NCI-H2171 (cell line): ENCODE data around the gene BOLA1.
A peak's percentile ranks its signal among the peaks of the same experiment; 100 is the strongest.
"Not testable (repeated sequence)": the region's sequence is repeated elsewhere in the genome, so short reads cannot be mapped to it uniquely, and the experiment has no call there.

Experiments used
- DNase-seq: peaks from one replicate; lab custom pipeline; 2025; lab: John Stamatoyannopoulos, UW

The BOLA1 gene

GRCh38 chr1:149887196-149887455 is 12.2 kb upstream of the BOLA1 start:
- DNase-seq = not testable (repeated sequence)

GRCh38 chr1:149887456-149888246 is 11.7 kb upstream of the BOLA1 start:
- peak; percentile 92 for DNase-seq

DNA sequence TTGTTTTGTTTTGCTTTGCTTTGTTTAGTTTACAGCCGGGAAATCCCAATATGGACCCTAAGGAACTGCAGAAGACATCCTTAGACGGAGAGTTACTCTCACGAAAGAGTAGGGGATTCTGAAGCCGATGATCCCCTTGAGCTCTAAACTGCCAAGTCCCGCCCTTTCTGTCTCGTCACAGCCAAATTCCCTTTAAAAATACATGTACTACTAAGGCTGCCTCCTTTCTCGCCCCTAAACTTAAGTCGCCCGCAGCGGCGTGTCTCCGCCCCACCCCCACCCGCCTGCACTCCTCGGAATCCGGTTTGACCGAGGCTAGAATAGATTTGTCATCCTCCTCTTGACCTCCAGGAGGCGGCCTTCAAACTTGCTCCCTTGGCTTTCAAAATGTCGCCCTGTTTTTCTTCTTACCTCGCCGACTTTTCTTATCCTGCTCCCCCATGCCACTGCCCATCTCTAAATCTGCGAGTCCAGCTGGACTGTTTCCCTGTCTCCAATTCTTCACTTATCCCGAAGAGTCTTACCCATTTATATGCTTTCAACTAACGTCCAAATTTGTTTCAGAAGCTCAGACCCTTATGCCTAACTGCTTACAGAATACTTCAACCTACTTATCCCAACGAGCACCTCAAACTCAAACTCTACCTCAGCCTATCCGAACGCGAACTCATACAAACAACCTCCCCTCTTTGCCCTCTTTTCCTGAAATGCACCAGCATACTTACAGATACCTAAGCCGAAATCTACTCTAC is 10.9 kb upstream of the BOLA1 start:
- peak; percentile 80 for DNase-seq

DNA sequence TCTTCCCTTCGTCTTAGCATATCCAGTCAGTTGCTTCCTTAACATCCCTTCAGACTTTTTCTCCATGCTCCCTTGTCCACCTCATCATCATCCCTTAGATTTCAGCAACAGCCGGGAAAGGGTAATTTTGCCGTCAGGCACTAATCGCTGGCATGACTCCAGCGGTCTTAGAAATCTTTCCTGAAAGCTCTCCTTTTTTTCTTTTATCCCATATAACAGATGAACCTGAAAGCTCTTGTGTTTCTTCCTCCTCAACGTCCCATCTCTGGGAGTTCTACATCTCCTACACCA is 10.4 kb upstream of the BOLA1 start:
- DNase-seq = no peak

DNA sequence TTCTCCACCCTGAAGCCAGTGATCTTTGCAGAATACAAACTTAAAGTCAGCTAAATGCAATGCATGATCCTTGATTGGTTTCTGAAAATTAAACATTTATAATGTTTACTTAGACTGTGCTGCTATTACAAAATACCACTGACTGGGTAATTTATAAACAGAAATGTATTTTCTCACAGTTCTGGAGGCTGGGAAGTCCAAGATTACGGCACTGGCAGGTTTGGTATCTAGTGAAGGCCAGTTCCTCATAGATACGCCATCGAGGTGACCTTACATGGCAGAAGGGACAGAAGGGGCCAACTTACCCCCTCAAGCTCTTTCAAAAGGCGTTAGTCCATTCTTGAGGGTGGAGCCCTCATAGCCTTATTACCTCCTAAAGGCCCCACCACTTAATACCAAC is 2.8 kb upstream of the BOLA1 start:
- no peak for DNase-seq

DNA sequence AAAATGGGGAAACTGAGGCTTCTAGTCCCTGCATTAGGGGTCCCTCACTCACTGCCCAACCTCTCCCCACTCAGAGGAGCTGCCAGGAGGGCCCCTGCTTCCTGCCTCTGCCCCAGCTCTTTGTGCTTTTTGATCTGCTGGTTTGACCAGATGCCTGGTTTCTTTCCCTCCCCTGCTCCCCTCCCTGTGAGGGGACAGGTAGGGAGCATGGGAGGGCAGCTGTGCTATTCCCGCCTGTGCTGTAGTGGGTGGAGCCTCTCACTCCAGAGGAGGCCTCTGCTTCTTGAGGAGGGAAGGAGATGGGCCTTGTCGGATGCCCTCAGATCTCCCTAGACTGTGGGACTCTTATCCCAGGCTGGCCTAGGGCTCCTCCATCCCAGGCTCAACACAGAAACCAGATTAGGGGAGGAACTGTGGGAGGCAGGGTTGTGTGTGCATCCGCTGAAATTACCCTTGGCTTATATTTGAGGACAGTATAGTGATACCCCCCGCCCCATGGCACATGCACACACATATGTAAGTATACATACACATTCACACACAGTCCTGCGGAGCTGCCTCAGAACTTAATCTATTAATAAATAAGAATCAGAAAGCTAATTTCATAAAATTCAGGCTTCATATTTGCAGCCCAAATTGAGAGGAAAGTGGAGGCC is 4.6 kb downstream of the BOLA1 start:
- DNase-seq = no peak

GRCh38 chr1:149906570-149907075 is 7.3 kb downstream of the BOLA1 start:
- DNase-seq = no peak

GRCh38 chr1:149914545-149914944 is 15.2 kb downstream of the BOLA1 start:
- no peak for DNase-seq

GRCh38 chr1:149915429-149916192 is 16.2 kb downstream of the BOLA1 start:
- no peak for DNase-seq

- no peak for DNase-seq
Measured at GRCh38 chr1:149916193-149916897, 17.0 kb downstream of the BOLA1 start.

GRCh38 chr1:149916898-149917252 is 17.5 kb downstream of the BOLA1 start:
- no peak for DNase-seq

GRCh38 chr1:149917571-149918144 is 18.3 kb downstream of the BOLA1 start, which contains the start of gene SV2A:
Gene SV2A (minus strand): TSS chr1:149917844. CDS start chr1:149913840, 4,004 bp downstream.
- peak; percentile 47 for DNase-seq

DNA sequence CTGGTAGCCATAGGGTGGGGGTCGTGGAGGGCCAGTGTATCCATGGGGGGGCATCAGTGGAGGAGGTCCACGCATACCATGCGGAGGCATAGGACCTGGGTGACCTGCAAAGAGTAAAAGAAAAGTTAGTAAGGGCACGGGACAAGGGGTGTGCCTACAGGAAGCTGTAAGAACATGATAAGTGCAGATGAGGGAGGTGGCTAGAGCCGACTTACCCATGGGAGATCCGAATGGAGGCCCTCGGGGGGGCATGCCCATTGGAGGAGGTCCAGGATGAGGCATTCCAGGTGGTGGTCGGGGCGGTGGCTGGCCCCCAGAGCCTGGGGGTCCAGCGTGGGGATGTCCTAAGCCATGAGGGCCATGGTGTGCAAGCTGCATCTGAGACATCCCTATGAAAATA is 24.3 kb downstream of the BOLA1 start:
- no peak for DNase-seq

DNA sequence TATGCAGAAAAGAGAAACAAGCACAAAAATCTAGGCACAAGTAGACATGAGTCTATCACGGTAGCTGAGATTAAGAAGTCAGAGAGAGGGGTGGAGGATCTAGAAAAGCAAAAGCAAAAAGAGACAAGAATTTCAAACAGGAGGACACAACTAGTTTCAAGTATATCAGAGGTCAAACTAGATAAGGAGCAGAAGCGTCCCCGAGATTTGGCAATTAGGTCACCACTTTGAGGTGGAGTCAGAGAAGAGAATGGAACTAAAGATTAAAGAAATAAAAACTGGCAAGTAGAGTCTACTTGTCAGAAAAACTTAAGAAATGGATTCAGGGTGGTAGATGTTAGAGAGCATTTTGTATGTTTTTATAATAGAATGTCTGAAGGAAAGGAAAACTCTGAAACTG is 26.0 kb downstream of the BOLA1 start:
- DNase-seq = no peak

GRCh38 chr1:149925751-149926150 is 26.4 kb downstream of the BOLA1 start:
- no peak for DNase-seq

- no peak for DNase-seq
Measured at GRCh38 chr1:149926296-149926695, 26.9 kb downstream of the BOLA1 start.

- no peak for DNase-seq
Measured at GRCh38 chr1:149927056-149927562, 27.7 kb downstream of the BOLA1 start.

DNA sequence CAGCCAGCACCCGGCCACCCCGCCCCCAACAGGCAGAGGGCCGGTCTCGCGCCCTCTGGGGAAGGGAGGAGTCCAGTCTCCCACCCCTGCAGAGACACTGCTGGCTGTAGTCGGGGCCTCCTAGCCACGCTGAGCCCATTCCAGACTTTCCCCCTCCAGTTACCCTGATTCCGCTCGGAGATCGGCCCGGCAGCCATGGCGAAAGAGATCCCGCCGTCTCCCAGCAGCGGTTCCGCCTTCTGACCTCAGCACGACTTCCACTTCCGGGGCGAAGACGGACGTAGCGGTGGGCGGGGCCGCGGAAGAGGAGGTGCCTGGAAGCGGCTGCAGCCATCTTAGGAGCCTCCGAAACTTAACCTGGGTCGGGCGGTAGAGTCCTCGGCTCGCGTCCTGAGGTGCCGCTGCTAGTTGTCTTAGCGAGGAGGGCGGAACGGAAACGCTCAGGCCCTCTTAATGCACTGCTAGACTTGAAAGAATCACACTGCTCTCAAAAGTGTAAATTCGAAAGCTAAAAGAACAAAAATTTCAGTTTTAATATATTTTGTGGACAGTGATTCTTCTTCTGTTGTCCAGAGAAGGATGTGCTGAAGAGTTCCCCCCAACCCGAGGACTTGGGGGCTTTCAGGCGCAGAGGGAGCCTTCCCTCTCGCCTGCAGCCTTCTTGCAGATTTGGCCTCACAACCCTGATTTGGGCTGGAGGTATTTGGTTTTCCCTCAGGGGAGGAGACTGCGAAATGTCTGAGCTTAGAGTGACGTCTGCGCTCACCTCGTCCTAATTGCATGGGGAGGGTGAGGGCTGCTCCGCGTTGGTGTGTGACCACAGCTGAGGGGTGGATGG is 28.4 kb downstream of the BOLA1 start, which contains the start of gene SF3B4:
TSS of gene SF3B4 (minus strand) at position 241 of the 838 bp plus-strand sequence. CDS start at position 197, 44 bp downstream.
- peak; percentile 93 for DNase-seq

DNA sequence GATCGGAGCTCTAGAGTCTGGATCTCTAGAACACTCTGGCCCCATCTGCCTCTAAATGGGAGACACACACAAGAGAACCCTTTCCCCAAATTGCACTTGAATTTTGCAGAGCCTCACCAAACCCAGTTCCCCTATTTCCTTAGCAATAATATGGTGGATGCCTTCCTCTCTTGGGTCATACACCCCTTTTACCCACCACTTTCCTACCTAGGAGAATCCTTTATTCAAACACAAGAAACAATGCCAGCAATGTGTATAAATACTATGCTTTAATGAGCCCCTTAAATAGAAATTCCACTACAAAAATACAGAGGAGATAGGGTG is 29.0 kb downstream of the BOLA1 start:
- no peak for DNase-seq

- DNase-seq = no peak
Measured at GRCh38 chr1:149929856-149930255, 30.5 kb downstream of the BOLA1 start.
